Measurements from ENCODE around the gene TBKBP1.

- TF ChIP-seq PHTF2 (CRISPR knock-in tag; IDR thresholded peaks at IDR 0.05) (no peak), FOSL1 (tag; conservative IDR thresholded peaks at IDR 0.05) (no peak), TCF3 (CRISPR knock-in tag; IDR thresholded peaks at IDR 0.05) (no peak), SREBF1 (IDR thresholded peaks at IDR 0.05; ENCODE audit: borderline replicate concordance, low read depth, low read length) (no peak)
Measured at GRCh38 chr17:47697906-47698711, 4.1 kb downstream of the TBKBP1 start.
